GM12878 (cell line): ENCODE results near the gene TSC2. TPM values are rescaled to one million over a fixed set of nuclear protein-coding genes. Genes with fewer than 3 reads are reported as not detected.

Source experiments
- ATAC-seq: fragments of 200-7000 bp; cut with Tn5 transposase; 3 replicates; pipeline ENCODE4 v1.9.1; 2020; ENCODE audit warnings: mild to moderate bottlenecking, moderate library complexity
- BruUV-seq: library from RNA; stranded (reverse); fragments of 400-500 nt; replicated peaks from 2 replicates; lab custom pipeline; 2021; lab: Mats Ljungman, UMichigan
- CTCF ChIA-PET: fragments of 300-600 bp; sonication (Branson Sonifier 250); formaldehyde crosslinking; extraction: SDS; loops from one replicate; lab custom pipeline; 2021; ENCODE audit warnings: inconsistent platforms; lab: Yijun Ruan, JAX
- POLR2A ChIA-PET: fragments of 350-600 bp; formaldehyde crosslinking; extraction: SDS; loops from one replicate; lab custom pipeline; 2021; ENCODE audit warnings: inconsistent platforms; lab: Charles Lee
- RAD21 ChIA-PET: fragments of 300-600 bp; sonication (Branson Sonifier 250); formaldehyde crosslinking; loops from one replicate; lab custom pipeline; 2023; ENCODE audit warnings: antibody characterized with exemption; ENCODE audit not compliant: unreplicated experiment; lab: Charles Lee
- SMC1A ChIA-PET: fragments of 300-600 bp; sonication (Branson Sonifier 250); formaldehyde crosslinking; loops from one replicate; lab custom pipeline; 2023; ENCODE audit not compliant: unreplicated experiment, uncharacterized antibody; lab: Charles Lee
- DNase-seq: peaks from one replicate; pipeline ENCODE4 v3.0.0-alpha.2; 2011; ENCODE audit warnings: low read depth, low spot score
- FAIRE-seq: peaks from 3 replicates; lab custom pipeline; 2011; peaks lifted over from hg19 to GRCh38; lab: Jason Lieb, UNC
- H2AFZ ChIP-seq: 2 replicates; pipeline ENCODE4 v1.6.0; 2011; ENCODE audit warnings: low read depth, low read length, control low read depth; ENCODE audit not compliant: control insufficient read depth
- H3K27ac ChIP-seq: 2 replicates; pipeline ENCODE4 v1.5.1; 2011; ENCODE audit warnings: control low read depth; ENCODE audit not compliant: control insufficient read depth, insufficient read depth
- H3K27me3 ChIP-seq, 2 experiments: replicated peaks in 1 of 2; 2 replicates each; pipeline versions ENCODE4 v1.6.0 to v1.6.1; 2011; ENCODE audit warnings: low read length in 1 of 2; ENCODE audit not compliant: control insufficient read depth in 2 of 2, insufficient read depth in 2 of 2
- H3K36me3 ChIP-seq, 2 experiments: 2 replicates each; pipeline ENCODE4 v1.5.1; 2011; ENCODE audit warnings: low read length in 1 of 2; ENCODE audit not compliant: control insufficient read depth in 2 of 2, insufficient read depth in 2 of 2
- H3K4me1 ChIP-seq: 2 replicates; pipeline ENCODE4 v1.6.1; 2011; ENCODE audit warnings: mild to moderate bottlenecking, low read length, moderate library complexity, mixed read lengths; ENCODE audit not compliant: control insufficient read depth, insufficient read depth
- H3K4me2 ChIP-seq: 2 replicates; pipeline ENCODE4 v1.6.0; 2011; ENCODE audit warnings: control low read depth; ENCODE audit not compliant: control insufficient read depth, insufficient read depth
- H3K4me3 ChIP-seq: fragments of 200-600 bp; sonication (generic); 2 replicates; pipeline ENCODE4 v1.5.1; 2016
- H3K79me2 ChIP-seq: 2 replicates; pipeline ENCODE4 v1.6.0; 2011; ENCODE audit warnings: low read length; ENCODE audit not compliant: control insufficient read depth, insufficient read depth
- H3K9ac ChIP-seq: 2 replicates; pipeline ENCODE4 v1.8.0; 2011; ENCODE audit warnings: low read length, control low read depth, mixed read lengths; ENCODE audit not compliant: control insufficient read depth, insufficient read depth
- H3K9me3 ChIP-seq: replicated peaks from 3 replicates; pipeline ENCODE4 v1.5.1; 2011; ENCODE audit warnings: mild to moderate bottlenecking, low read length; ENCODE audit not compliant: control insufficient read depth, insufficient read depth
- H4K20me1 ChIP-seq: 2 replicates; pipeline ENCODE4 v1.6.0; 2011; ENCODE audit not compliant: control insufficient read depth, insufficient read depth
- ATF2 ChIP-seq: IDR thresholded peaks from 2 replicates; pipeline ENCODE4 v1.6.1; 2012; ENCODE audit warnings: low read length, inconsistent platforms
- ESRRA ChIP-seq: IDR thresholded peaks from 2 replicates; pipeline ENCODE4 v1.6.1; 2012; ENCODE audit warnings: mild to moderate bottlenecking, low read length, improper control_type of control experiment
- FOXM1 ChIP-seq: IDR thresholded peaks from 2 replicates; pipeline ENCODE4 v1.6.1; 2012; ENCODE audit warnings: low read depth, mild to moderate bottlenecking, inconsistent platforms, low read length, moderate library complexity
- HDAC2 ChIP-seq: fragments of 200-600 bp; sonication (generic); IDR thresholded peaks from 2 replicates; pipeline ENCODE4 v1.6.1; 2017
- MEF2A ChIP-seq: IDR thresholded peaks from 2 replicates; pipeline ENCODE4 v1.6.1; 2011; ENCODE audit warnings: low read depth, mild to moderate bottlenecking, low read length, moderate library complexity; ENCODE audit not compliant: insufficient read depth
- MTA2 ChIP-seq: fragments of 450-650 bp; IDR thresholded peaks from 2 replicates; pipeline ENCODE4 v1.6.1; 2016; ENCODE audit warnings: low read depth, mild to moderate bottlenecking, moderate library complexity
- RFX5 ChIP-seq: IDR thresholded peaks from 2 replicates; pipeline ENCODE4 v1.6.1; 2011; ENCODE audit warnings: low read depth, low read length, improper control_type of control experiment
- SIX5 ChIP-seq: IDR thresholded peaks from 2 replicates; pipeline ENCODE4 v1.6.1; 2011; ENCODE audit warnings: mild to moderate bottlenecking, low read depth, low read length, moderate library complexity; ENCODE audit not compliant: severe bottlenecking
- SMAD5 ChIP-seq: IDR thresholded peaks from 2 replicates; pipeline ENCODE4 v1.6.1; 2016; ENCODE audit warnings: antibody characterized with exemption, low read depth
- ZBTB11 ChIP-seq: fragments of 450-650 bp; formaldehyde crosslinking; IDR thresholded peaks from 2 replicates; pipeline ENCODE4 v1.5.0; 2022; ENCODE audit warnings: mild to moderate bottlenecking, missing genetic modification characterization
- WGBS: methylation state at CpG from one replicate; pipeline ENCODE4 v1.1.6; 2016; ENCODE audit warnings: low lambda C conversion rate; ENCODE audit not compliant: insufficient replicate concordance, insufficient coverage; ENCODE audit errors: missing lambda C conversion rate; 5-methylcytosine and 5-hydroxymethylcytosine counted together
- in situ Hi-C: fragments of 300-500 bp; cut with MboI; formaldehyde crosslinking; loops from 9 replicates; pipeline ENCODE4 v1.14.3; 2018; ENCODE audit warnings: mixed read lengths
- intact Hi-C: fragments of 100-400 bp; cut with micrococcal nuclease; formaldehyde crosslinking; loops from one replicate; pipeline ENCODE4 v1.14.2; 2022; ENCODE audit not compliant: unreplicated experiment
- polyA plus RNA-seq, 11 experiments: library from polyadenylated mRNA; depleted of rRNA in 4 of 11; unstranded in 6 of 11; stranded (reverse) in 5 of 11; fragments of >200 nt; fragmentation: Nextera tagmentation in 4 of 11; fragmentation: Illumina TruSeq in 1 of 11; extraction: Ambion mirVana in 4 of 11; extraction: Trizol in 1 of 11; gene quantifications; 1 replicate in 1 of 11; 2 replicates in 10 of 11; pipeline versions ENCODE4 v1.2.1 to v1.2.3, GENCODE V29; 2011 to 2016; ENCODE audit warnings: inconsistent platforms in 2 of 11, missing spikeins in 2 of 11, low read depth in 1 of 11
- total RNA-seq, 4 experiments: library from RNA; depleted of rRNA in 3 of 4; stranded (reverse); fragments of >200 nt in 3 of 4; fragmentation: Illumina TruSeq in 1 of 4; extraction: Trizol in 1 of 4; gene quantifications; 2 replicates each; pipeline versions ENCODE4 v1.2.1 to v1.2.3, GENCODE V29; 2013 to 2021
- TF ChIP-seq, protein P1 (sequence below): IDR thresholded peaks from 2 replicates; pipeline ENCODE4 v1.6.1; 2011; ENCODE audit warnings: borderline replicate concordance, low read depth, mild to moderate bottlenecking, moderate library complexity, low read length; ENCODE audit not compliant: insufficient read depth, poor library complexity, severe bottlenecking
- TF ChIP-seq, protein P2 (sequence below): fragments of 450-650 bp; formaldehyde crosslinking; IDR thresholded peaks from 2 replicates; pipeline ENCODE4 v1.4.0; 2020; ENCODE audit warnings: mild to moderate bottlenecking, moderate library complexity

Gene TSC2
- total and polyA plus RNA-seq, 10 of the 15 experiments (the other 5 are each of a cell fraction or from before 2014, with no cell fraction given): 1.6 to 77.0 (median 21.6) TPM

DNA sequence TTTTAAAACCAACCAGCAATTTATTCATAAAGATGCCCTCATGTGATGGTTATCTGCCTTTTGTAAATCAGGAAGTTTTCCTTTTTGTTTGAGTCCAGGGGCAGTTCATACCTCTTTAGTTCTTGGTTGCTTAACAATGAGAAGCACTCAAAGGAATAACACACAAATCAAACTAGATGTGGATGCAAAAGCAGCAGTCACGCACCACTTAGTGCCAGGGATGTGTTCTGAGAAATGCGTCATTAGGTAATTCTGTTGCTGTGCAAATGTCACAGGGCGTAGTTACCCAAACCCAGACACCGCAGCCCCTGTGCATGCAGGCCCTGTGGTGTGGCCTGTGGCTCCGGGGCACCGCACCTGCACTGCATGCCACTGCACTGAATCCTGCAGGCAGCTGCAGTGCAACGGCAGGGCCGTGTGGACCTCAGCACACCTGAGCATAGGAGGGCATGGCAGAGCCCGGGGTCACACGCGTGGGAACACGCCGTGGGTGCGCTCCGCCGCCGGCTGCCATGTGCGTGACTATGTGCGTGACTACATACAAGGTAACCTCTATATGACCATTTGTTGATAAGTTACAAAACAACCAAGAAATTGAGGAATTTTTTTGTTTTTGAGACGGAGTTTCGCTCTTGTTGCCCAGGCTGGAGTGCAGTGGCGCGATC lies 48.3 kb downstream of the TSC2 start:
- 99% methylated on average over 23 of the region's 23 CpGs for WGBS
- FAIRE-seq: no peak
- CTCF ChIA-PET: no interaction called here
- TF ChIP-seq, protein P1, sequence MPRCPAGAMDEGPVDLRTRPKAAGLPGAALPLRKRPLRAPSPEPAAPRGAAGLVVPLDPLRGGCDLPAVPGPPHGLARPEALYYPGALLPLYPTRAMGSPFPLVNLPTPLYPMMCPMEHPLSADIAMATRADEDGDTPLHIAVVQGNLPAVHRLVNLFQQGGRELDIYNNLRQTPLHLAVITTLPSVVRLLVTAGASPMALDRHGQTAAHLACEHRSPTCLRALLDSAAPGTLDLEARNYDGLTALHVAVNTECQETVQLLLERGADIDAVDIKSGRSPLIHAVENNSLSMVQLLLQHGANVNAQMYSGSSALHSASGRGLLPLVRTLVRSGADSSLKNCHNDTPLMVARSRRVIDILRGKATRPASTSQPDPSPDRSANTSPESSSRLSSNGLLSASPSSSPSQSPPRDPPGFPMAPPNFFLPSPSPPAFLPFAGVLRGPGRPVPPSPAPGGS: no peak
- TF ChIP-seq FOXM1 (no peak), HDAC2 (no peak), MEF2A (no peak), RFX5 (no peak), ESRRA (no peak), MTA2 (no peak), SIX5 (no peak), SMAD5 (no peak), ATF2 (no peak), ZBTB11 (CRISPR knock-in tag) (no peak)
- TF ChIP-seq, protein P2, sequence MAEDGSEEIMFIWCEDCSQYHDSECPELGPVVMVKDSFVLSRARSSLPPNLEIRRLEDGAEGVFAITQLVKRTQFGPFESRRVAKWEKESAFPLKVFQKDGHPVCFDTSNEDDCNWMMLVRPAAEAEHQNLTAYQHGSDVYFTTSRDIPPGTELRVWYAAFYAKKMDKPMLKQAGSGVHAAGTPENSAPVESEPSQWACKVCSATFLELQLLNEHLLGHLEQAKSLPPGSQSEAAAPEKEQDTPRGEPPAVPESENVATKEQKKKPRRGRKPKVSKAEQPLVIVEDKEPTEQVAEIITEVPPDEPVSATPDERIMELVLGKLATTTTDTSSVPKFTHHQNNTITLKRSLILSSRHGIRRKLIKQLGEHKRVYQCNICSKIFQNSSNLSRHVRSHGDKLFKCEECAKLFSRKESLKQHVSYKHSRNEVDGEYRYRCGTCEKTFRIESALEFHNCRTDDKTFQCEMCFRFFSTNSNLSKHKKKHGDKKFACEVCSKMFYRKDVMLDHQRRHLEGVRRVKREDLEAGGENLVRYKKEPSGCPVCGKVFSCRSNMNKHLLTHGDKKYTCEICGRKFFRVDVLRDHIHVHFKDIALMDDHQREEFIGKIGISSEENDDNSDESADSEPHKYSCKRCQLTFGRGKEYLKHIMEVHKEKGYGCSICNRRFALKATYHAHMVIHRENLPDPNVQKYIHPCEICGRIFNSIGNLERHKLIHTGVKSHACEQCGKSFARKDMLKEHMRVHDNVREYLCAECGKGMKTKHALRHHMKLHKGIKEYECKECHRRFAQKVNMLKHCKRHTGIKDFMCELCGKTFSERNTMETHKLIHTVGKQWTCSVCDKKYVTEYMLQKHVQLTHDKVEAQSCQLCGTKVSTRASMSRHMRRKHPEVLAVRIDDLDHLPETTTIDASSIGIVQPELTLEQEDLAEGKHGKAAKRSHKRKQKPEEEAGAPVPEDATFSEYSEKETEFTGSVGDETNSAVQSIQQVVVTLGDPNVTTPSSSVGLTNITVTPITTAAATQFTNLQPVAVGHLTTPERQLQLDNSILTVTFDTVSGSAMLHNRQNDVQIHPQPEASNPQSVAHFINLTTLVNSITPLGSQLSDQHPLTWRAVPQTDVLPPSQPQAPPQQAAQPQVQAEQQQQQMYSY: no peak

More for the DNA sequence above, 48.3 kb downstream of the TSC2 start:
- intact Hi-C loops (no loop called here), in situ Hi-C loops (no loop called here)
- Histone ChIP-seq H3K4me3 (no peak overlapping the region), H3K4me1 (no peaks in the 10 kb centered on the region), H3K27me3 (no peaks in the 10 kb centered on the region), H3K27ac (no peak overlapping the region), H3K79me2 (no peaks in the 10 kb centered on the region), H4K20me1 (no peaks in the 10 kb centered on the region), H2AFZ (no peak overlapping the region), H3K36me3 (peaks cover 0 to 3% of the 10 kb centered on the region in 2 experiments; a peak in 3 of 4 replicates), H3K9me3 (no peaks in the 10 kb centered on the region), H3K9ac (no peak overlapping the region), H3K4me2 (no peak overlapping the region)
- ATAC-seq (no peak), DNase-seq (no peak)
- SMC1A ChIA-PET: no interaction called here
- BruUV-seq: no TSS peak
- RAD21 ChIA-PET: no interaction called here
- POLR2A ChIA-PET: no interaction called here
